ENCODE results near the gene MAP3K20.

DNA sequence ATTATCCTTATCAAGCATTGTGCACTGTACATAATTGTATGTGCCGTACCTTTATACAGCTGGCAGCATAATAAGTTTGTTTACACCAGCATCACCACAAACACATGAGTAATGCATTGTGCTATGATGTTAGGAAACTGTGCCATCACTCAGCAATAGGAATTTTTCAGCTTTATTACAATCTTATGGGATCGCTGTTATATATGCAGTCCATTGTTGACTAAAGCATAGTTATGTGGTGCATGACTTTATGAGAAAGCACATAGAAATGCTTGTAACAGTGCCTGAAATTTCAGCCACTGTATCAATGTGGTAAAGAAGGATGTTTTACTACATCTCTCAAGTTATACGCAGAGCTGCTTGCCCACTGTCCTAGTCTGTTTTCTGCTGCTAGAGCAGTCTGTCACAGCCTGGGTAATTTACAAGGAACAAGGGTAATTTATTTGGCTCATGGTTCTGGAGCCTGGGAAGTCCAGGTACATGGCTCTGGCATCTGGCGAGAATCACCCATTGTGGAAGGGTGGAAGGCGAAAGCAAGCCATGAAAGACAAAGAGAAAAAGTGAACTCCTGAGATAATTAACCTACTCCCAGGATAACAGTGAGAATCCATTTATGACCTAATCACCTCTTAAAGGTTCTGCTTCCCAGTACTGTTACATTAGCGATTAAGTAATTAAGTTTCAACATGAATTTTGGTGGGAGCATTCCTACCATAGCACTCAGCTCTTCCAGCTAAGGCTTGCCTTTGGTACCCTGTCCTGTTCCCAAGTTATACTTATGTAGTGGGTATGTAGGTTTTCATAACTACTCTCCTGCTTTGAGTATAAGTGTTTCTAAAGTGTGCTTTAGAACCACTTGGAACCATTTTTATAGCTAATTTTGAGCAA is 4.6 kb downstream of the MAP3K20 start:
- TF ChIP-seq POLR2AphosphoS5 (IDR thresholded peaks at IDR 0.05; ENCODE audit: low read depth, low read length) = no peak
- TF ChIP-seq, protein P1, sequence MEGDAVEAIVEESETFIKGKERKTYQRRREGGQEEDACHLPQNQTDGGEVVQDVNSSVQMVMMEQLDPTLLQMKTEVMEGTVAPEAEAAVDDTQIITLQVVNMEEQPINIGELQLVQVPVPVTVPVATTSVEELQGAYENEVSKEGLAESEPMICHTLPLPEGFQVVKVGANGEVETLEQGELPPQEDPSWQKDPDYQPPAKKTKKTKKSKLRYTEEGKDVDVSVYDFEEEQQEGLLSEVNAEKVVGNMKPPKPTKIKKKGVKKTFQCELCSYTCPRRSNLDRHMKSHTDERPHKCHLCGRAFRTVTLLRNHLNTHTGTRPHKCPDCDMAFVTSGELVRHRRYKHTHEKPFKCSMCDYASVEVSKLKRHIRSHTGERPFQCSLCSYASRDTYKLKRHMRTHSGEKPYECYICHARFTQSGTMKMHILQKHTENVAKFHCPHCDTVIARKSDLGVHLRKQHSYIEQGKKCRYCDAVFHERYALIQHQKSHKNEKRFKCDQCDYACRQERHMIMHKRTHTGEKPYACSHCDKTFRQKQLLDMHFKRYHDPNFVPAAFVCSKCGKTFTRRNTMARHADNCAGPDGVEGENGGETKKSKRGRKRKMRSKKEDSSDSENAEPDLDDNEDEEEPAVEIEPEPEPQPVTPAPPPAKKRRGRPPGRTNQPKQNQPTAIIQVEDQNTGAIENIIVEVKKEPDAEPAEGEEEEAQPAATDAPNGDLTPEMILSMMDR (IDR thresholded peaks at IDR 0.05; ENCODE audit: control extremely low read depth in 1 of 3, insufficient read depth in 1 of 3, low read depth in 1 of 3, low read length in 3 of 3) = no peak
- no peak for TF ChIP-seq CHD1 (IDR thresholded peaks at IDR 0.05; ENCODE audit: low read depth, low read length)
- TF ChIP-seq RFX5 (IDR thresholded peaks at IDR 0.05; ENCODE audit: borderline replicate concordance, low read depth, low read length) = no peak
- no peak for TF ChIP-seq GABPA (IDR thresholded peaks at IDR 0.05; ENCODE audit: borderline replicate concordance, insufficient read depth, low read length)
- no peak for TF ChIP-seq CEBPB (IDR thresholded peaks at IDR 0.05; ENCODE audit: low read depth, low read length)
- no peak for TF ChIP-seq MAFK (IDR thresholded peaks at IDR 0.05; ENCODE audit: low read depth, low read length)

All from H1 (cell line).